Stomach (tissue), 9 donors: Measurements from ENCODE around the gene IL17RC. TPM values are rescaled to one million over a fixed set of nuclear protein-coding genes. Genes with fewer than 3 reads are reported as not detected.
A peak's percentile ranks its signal among the peaks of the same experiment; 100 is the strongest.

Experiments
- DNase-seq, 2 donors: peaks; one replicate each; pipeline versions ENCODE4 v3.0.0 to v3.0.0-alpha.2; 2013 to 2019
- H3K27ac ChIP-seq, 5 donors: fragments of 200-600 bp in 4 of 5; sonication (generic) in 4 of 5; one replicate each; pipeline ENCODE4 v1.5.1; 2013 to 2019; ENCODE audit warnings: mild to moderate bottlenecking in 1 of 5, moderate library complexity in 1 of 5
- H3K27me3 ChIP-seq, 3 donors: fragments of 200-600 bp; sonication (generic); one replicate each; pipeline ENCODE4 v1.5.1; 2017 to 2019; ENCODE audit warnings: mixed run types in 1 of 3
- H3K36me3 ChIP-seq, 4 donors: fragments of 200-600 bp; sonication (generic); 1 replicate in 3 of 4; 2 replicates in 1 of 4; pipeline ENCODE4 v1.5.1; 2016 to 2019
- H3K4me1 ChIP-seq, 4 donors: fragments of 200-600 bp; sonication (generic); one replicate each; pipeline ENCODE4 v1.5.1; 2016 to 2019
- H3K4me3 ChIP-seq, 4 donors: fragments of 200-600 bp; sonication (generic) in 3 of 4; one replicate each; pipeline ENCODE4 v1.5.1; 2016 to 2019; ENCODE audit warnings: mild to moderate bottlenecking in 1 of 4
- H3K9me3 ChIP-seq, 4 donors: fragments of 200-600 bp; sonication (generic); one replicate each; pipeline ENCODE4 v1.5.1; 2016 to 2019
- EP300 ChIP-seq: sonication (generic); formaldehyde crosslinking; IDR thresholded peaks from one replicate; pipeline ENCODE4 v1.6.1; 2017; ENCODE audit warnings: antibody characterized with exemption
- POLR2A ChIP-seq, 4 donors: fragments of 450-650 bp; IDR thresholded peaks; one replicate each; pipeline ENCODE4 v1.6.1; 2016; ENCODE audit warnings: antibody characterized with exemption in 4 of 4, control low read depth in 2 of 4, mild to moderate bottlenecking in 1 of 4, moderate library complexity in 1 of 4
- POLR2AphosphoS5 ChIP-seq, 3 donors: sonication (generic); formaldehyde crosslinking; IDR thresholded peaks; one replicate each; pipeline ENCODE4 v1.6.1; 2016; ENCODE audit warnings: antibody characterized with exemption in 3 of 3
- WGBS, 5 donors: extraction: QIAGEN DNeasy Blood & Tissue Kit in 3 of 5; methylation state at CpG; one replicate each; pipeline versions ENCODE4 v1.1.5 to v1.1.7; 2013 to 2018; 5-methylcytosine and 5-hydroxymethylcytosine counted together
- intact Hi-C: fragments of 100-400 bp; cut with DNase I; formaldehyde crosslinking; loops from one replicate; pipeline ENCODE4 v1.15.1; 2023; ENCODE audit warnings: low total_unique reads
- polyA plus RNA-seq, 3 donors: library from polyadenylated mRNA; stranded (reverse); fragments of 200-250 nt; gene quantifications; one replicate each; pipeline ENCODE4 v1.2.3, GENCODE V29; 2013
- total RNA-seq, 5 donors: library from RNA; depleted of rRNA; stranded (reverse); fragments of >200 nt; gene quantifications; one replicate each; pipeline versions ENCODE4 v1.1.0 to v1.2.3, GENCODE V29; 2014 to 2016
- TF ChIP-seq, protein P1 (sequence below), 7 experiments: fragments of 450-650 bp in 4 of 7; fragments of 200-600 bp in 3 of 7; sonication (generic) in 3 of 7; IDR thresholded peaks; one replicate each; pipeline ENCODE4 v1.5.1; 2016 to 2019; ENCODE audit warnings: antibody characterized with exemption in 7 of 7, control low read depth in 2 of 7, mild to moderate bottlenecking in 1 of 7
- donor health status: healthy with polysubstance abuse.
- donor health status: Bipolar disorder and iron deficiency.
- donor health status: healthy.

The IL17RC gene
- total and polyA plus RNA-seq, 8 donors, result 20.1 to 284 (median 33.1) TPM

DNA sequence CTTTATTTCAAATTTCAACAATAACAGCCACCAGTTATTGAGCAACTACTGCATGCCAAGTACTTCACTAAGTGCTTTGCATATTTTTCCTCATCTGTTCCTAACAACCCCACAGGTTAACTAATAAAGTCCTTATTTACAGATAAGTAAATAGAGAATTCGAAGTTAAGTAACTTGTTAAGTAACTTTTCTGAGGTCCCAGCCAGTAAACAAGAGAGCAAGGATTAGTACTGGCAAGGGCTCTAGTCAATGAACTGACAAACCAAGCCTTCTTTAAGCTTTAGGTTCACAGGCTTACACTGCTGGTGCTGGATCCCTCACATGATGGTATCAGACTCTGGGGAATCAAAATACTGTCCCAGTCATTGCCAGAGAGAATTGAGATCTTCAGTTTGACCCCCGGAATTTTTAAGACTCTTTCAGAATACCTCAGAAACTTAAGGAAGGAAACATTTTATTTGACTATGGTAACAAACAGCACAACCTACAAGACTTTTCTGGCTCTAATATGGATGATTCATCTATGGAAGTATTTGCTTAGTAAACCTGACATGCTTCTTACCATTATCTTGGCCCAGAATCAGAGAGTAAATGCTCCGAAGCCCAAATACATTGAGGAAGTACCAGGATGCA lies 53.2 kb downstream of the IL17RC start:
- Histone ChIP-seq H3K4me3 (no peak overlapping the region), H3K4me1 (peaks cover 0 to 19% (median 9%) of the 10 kb centered on the region in 4 donors), H3K36me3 (peaks cover 62 to 100% (median 98%) of the 10 kb centered on the region in 4 donors), H3K27ac (peak overlapping the region in 4 of 5 donors; percentile 23 to 76 (median 61)), H3K27me3 (no peaks in the 10 kb centered on the region), H3K9me3 (no peaks in the 10 kb centered on the region)
- WGBS, 5 donors, result 39 to 51% (median 50%) methylated on average over 3 of the region's 3 CpGs
- no peak for DNase-seq
- intact Hi-C loops, result no loop called here
- TF ChIP-seq POLR2AphosphoS5 (IDR thresholded peaks at IDR 0.05) (no peak), EP300 (no peak), POLR2A (IDR thresholded peaks at IDR 0.05) (no peak)
- TF ChIP-seq, protein P1, sequence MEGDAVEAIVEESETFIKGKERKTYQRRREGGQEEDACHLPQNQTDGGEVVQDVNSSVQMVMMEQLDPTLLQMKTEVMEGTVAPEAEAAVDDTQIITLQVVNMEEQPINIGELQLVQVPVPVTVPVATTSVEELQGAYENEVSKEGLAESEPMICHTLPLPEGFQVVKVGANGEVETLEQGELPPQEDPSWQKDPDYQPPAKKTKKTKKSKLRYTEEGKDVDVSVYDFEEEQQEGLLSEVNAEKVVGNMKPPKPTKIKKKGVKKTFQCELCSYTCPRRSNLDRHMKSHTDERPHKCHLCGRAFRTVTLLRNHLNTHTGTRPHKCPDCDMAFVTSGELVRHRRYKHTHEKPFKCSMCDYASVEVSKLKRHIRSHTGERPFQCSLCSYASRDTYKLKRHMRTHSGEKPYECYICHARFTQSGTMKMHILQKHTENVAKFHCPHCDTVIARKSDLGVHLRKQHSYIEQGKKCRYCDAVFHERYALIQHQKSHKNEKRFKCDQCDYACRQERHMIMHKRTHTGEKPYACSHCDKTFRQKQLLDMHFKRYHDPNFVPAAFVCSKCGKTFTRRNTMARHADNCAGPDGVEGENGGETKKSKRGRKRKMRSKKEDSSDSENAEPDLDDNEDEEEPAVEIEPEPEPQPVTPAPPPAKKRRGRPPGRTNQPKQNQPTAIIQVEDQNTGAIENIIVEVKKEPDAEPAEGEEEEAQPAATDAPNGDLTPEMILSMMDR (IDR thresholded peaks at IDR 0.05), result no peak

DNA sequence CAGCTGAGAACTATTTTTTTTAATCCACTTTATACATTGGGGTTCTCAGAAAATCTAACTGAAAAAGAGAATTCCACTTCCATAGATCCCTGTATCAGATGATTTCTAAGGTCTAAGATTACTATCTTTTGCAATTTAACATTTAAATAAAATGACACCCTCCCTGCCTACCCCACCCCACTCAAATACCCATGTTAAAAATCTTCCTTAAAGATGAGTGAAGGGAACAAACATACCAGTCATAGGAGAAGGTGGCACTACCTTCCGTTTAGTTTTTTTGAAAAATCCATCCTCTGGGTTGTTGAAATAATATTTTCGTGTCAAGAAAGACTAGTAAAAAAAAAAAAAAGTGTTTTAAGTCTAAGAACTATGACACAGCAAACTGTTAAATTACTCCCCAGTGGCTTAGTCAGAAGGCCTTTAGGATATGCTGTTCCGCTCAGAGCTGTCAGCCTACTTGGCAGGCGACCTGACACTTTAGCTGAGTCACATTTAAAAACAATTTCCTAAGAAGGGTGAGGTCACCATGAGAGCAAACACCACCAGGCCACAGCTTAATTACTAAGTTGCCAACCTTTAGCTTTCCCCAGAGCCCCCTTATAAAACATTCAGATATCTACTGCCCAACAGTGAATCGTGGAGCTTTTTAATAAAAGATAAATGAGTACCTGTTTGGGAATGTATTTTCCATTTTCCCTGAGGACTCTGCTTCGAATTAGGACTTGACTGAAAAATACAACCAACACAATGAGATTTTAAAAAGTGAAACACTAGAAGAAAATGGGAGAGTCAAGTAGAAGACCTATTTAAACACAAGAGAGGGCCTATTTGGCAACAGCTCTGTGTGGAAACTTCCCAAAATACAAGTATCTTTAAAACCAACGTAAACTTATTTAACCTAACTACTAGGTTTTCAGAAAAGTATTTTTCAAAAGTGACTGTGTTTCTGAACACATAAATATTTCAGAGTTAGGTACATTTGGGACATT lies 60.1 kb downstream of the IL17RC start:
- intact Hi-C loops, result no loop called here
- peaks cover 33 to 81% (median 71%) of the 10 kb centered on the region in 4 donors for H3K36me3 ChIP-seq

DNA sequence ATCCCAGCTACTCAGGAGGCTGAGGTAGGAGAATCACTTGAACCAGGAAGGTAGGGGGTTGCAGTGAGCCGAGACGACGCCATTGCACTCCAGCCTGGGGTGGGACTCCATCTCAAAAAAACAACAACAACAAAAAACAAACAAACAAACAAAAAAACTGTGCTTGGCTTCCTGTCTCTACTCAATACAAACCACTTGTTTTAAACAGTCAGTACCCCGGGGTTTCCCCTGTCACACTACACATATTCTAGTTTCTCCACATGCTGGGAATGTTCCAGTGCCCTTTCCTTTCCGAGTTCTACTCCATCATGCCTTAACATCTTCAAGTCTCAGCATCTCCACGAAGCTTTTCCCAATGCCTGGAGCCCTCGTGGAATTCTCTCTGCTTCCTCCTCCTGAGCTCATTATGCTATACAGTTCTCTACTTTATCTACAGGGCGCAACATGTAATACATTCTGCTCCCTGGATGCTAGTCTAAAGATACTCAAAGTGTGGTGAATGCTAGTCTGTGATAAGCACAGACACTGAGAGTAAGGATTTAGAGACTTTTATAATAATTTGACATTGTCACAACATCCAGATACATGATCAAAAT lies 61.9 kb downstream of the IL17RC start:
- WGBS, 5 donors, result 81 to 90% (median 85%) methylated on average over 8 of the region's 8 CpGs
- H3K36me3 ChIP-seq, result peaks cover 18 to 71% (median 59%) of the 10 kb centered on the region in 4 donors
- no peak overlapping the region for H3K4me3 ChIP-seq
- no peaks in the 10 kb centered on the region for H3K9me3 ChIP-seq
- DNase-seq, result no peak
- H3K27me3 ChIP-seq, result no peaks in the 10 kb centered on the region
- peak overlapping the region in 4 of 5 donors; percentile 22 to 86 (median 80) for H3K27ac ChIP-seq
- TF ChIP-seq EP300 (no peak), POLR2AphosphoS5 (IDR thresholded peaks at IDR 0.05) (no peak), POLR2A (IDR thresholded peaks at IDR 0.05) (no peak)
- TF ChIP-seq, protein P1 (IDR thresholded peaks at IDR 0.05), result no peak
- H3K4me1 ChIP-seq, result peaks cover 8 to 67% (median 34%) of the 10 kb centered on the region in 4 donors
- intact Hi-C loops, result no loop called here

More for the DNA sequence above, 60.1 kb downstream of the IL17RC start:
- peak overlapping the region; percentile 50 to 86 (median 76) for H3K27ac ChIP-seq
- TF ChIP-seq, protein P1 (IDR thresholded peaks at IDR 0.05), result no peak
- TF ChIP-seq POLR2AphosphoS5 (IDR thresholded peaks at IDR 0.05) (peak; percentile 51 to 91 (median 84)), POLR2A (IDR thresholded peaks at IDR 0.05) (no peak), EP300 (peak; percentile 52)
- no peak overlapping the region for H3K4me3 ChIP-seq
- DNase-seq, result peak; percentile 75 to 89
- no peaks in the 10 kb centered on the region for H3K27me3 ChIP-seq
- no peaks in the 10 kb centered on the region for H3K9me3 ChIP-seq
- WGBS, 5 donors, result 26 to 41% (median 29%) methylated on average over 7 of the region's 7 CpGs
- peaks cover 8 to 51% (median 28%) of the 10 kb centered on the region in 4 donors for H3K4me1 ChIP-seq

DNA sequence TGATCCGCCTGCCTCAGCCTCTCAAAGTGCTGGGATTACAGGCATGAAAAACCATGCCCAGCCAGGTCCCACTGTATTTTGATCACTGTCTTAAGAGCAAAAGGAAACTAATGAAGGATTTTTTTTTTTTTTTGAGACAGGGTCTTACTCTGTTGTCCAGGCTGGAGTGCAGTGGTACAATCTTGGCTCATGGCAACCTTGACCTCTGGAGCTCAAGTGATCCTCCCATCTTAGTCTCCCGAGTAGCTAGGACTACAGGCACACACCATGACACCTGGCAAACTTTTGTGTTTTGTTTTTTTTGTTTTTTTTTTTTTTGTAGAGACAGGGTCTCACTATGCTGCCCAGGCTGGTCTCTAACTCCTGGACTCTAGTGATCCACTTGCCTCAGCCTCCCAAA lies 63.4 kb downstream of the IL17RC start:
- TF ChIP-seq POLR2A (IDR thresholded peaks at IDR 0.05) (no peak), EP300 (no peak), POLR2AphosphoS5 (IDR thresholded peaks at IDR 0.05) (no peak)
- TF ChIP-seq, protein P1 (IDR thresholded peaks at IDR 0.05), result no peak
- intact Hi-C loops, result no loop called here
- 94 to 100% (median 96%) methylated on average over 2 of the region's 2 CpGs for WGBS, 5 donors
- Histone ChIP-seq H3K36me3 (peaks cover 12 to 65% (median 53%) of the 10 kb centered on the region in 4 donors), H3K27ac (peak overlapping the region in 1 of 5 donors; percentile 14), H3K4me3 (no peak overlapping the region), H3K27me3 (no peaks in the 10 kb centered on the region), H3K4me1 (peaks cover 18 to 81% (median 43%) of the 10 kb centered on the region in 4 donors), H3K9me3 (no peaks in the 10 kb centered on the region)
- no peak for DNase-seq
